IPS-15b (cell line): Measurements from ENCODE around the gene IGSF1.
"Not testable (repeated sequence)": the region's sequence is repeated elsewhere in the genome, so short reads cannot be mapped to it uniquely, and the experiment has no call there.

Experiments used
- H3K27me3 ChIP-seq: one replicate; pipeline ENCODE4 v1.6.1; 2013; ENCODE audit warnings: low read length; ENCODE audit not compliant: control insufficient read depth, insufficient read depth
- H3K36me3 ChIP-seq: one replicate; pipeline ENCODE4 v1.6.1; 2013; ENCODE audit warnings: low read length; ENCODE audit not compliant: control insufficient read depth, insufficient read depth
- H3K4me1 ChIP-seq: one replicate; pipeline ENCODE4 v1.6.1; 2013; ENCODE audit warnings: mild to moderate bottlenecking, low read length; ENCODE audit not compliant: control insufficient read depth, insufficient read depth
- H3K4me3 ChIP-seq: one replicate; pipeline ENCODE4 v1.5.1; 2013; ENCODE audit warnings: low read depth, low read length
- H3K9ac ChIP-seq: one replicate; pipeline ENCODE4 v1.6.1; 2013; ENCODE audit warnings: low read depth, mild to moderate bottlenecking, low read length
- H3K9me3 ChIP-seq: one replicate; pipeline ENCODE4 v1.6.1; 2013; ENCODE audit warnings: mild to moderate bottlenecking, low read length; ENCODE audit not compliant: control insufficient read depth, insufficient read depth

The IGSF1 gene

DNA sequence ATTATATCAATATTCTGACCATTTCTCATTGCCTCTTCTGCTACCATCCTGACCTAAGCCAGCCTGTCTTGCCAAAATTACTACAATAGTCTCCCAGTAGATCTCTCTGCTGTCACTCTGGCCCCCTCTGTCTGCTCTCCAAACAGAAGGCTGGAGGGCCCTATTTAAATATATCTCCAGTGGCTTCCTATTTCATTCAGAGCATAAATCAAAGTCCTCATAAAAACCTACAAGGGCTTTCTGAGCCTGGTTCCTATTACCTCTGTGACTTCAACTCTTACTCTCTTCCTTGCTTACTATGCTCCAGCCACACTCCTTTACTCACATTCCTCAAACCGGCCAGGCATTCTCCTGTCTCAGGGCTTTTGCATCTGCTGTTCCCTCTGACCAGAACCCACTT is 19.0 kb downstream of the IGSF1 start:
- Histone ChIP-seq H3K36me3 (no peaks in the 10 kb centered on the region), H3K27me3 (no peaks in the 10 kb centered on the region), H3K4me1 (peaks cover 14% of the 10 kb centered on the region), H3K4me3 (no peak overlapping the region), H3K9ac (no peak overlapping the region), H3K9me3 (no peaks in the 10 kb centered on the region)

DNA sequence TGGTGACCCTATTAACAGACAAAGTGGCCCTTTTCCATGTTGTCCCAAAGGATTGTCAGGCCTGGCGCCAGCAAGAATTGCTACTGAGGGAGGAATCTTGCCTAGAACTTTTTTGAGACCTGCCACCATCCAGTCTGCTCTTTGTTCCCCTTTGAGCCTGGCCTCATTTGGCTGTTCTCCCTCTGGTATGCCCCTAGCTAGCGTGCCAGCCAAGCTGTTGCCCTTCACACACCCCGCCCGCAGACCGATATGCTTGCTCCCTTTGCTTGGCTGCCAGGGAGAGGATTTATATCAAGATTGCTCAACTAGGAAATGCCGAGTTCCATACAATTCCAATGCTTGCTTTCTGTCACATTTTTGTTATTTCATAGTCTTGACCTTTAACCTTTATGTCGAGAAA is 24.4 kb downstream of the IGSF1 start:
- Histone ChIP-seq H3K9ac (no peak overlapping the region), H3K36me3 (no peaks in the 10 kb centered on the region), H3K9me3 (no peaks in the 10 kb centered on the region), H3K4me1 (peaks cover 11% of the 10 kb centered on the region), H3K4me3 (no peak overlapping the region), H3K27me3 (no peaks in the 10 kb centered on the region)

DNA sequence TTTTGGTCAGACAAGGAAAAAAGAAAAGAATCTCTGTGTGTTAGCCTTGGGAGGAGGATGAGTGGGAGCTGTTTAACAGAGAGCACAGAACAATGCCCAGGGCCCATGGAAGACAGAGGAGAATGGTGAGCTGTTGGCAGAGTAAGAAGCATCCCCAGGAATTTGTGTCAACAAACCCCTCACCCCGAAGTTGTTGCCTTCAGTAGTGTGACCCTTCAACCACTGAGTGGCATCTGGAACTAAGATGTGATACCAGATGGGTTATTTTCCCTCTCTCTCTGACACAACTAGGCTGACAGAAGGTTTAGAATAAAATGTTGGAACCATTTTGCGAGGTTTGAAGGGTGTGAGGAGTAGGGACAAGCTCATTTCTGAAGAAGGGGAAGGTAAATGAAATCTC is 25.1 kb downstream of the IGSF1 start:
- Histone ChIP-seq H3K27me3 (no peaks in the 10 kb centered on the region), H3K9ac (no peak overlapping the region), H3K36me3 (no peaks in the 10 kb centered on the region), H3K4me3 (no peak overlapping the region), H3K4me1 (peaks cover 11% of the 10 kb centered on the region), H3K9me3 (no peaks in the 10 kb centered on the region)

DNA sequence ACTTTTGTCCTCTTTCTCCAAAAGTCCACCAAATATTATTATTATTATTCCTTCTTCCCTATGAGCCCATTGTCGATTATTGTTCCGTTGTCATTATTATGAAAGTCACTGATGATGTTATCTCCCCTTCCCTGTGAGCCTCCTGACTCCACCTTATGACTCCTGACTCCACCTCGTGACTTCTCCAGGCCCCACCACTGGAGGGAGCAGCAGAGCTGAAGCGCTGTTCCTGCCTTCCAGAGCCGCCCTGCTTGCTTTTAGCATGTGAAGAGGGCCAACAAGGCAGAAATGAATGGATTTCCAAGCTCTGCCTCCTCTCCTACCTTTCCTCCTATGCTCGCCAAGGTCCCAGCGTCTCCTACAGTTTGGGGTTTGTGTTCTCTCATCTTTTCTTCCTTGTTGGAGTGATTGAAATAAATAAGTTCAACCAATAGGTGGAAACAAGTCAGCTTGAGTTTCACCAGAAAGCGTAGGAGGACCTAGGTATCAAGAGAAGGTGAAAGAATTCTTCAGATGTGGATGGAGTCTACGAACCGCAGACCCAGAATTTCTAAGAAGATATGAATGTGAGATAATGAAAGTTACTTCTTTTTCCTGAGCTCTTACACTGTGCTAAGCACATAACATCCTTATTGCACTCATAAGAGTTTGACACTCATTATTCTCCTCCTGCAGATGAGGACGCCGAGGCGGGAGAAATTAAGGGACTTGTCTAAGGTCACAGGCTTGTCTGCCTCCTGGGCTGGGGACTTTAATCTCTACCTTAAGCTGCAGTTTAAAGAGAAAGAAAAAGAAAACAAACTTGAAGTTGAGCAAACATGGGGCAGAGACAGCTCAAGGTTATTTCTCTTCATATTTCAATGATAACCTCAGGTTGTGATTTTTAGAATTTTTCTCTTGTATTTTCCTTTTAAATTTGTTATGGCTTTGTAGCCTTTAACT is 26.1 kb downstream of the IGSF1 start:
- Histone ChIP-seq H3K27me3 (no peaks in the 10 kb centered on the region), H3K9ac (no peak overlapping the region), H3K9me3 (no peaks in the 10 kb centered on the region), H3K36me3 (no peaks in the 10 kb centered on the region), H3K4me1 (peaks cover 11% of the 10 kb centered on the region), H3K4me3 (no peak overlapping the region)

DNA sequence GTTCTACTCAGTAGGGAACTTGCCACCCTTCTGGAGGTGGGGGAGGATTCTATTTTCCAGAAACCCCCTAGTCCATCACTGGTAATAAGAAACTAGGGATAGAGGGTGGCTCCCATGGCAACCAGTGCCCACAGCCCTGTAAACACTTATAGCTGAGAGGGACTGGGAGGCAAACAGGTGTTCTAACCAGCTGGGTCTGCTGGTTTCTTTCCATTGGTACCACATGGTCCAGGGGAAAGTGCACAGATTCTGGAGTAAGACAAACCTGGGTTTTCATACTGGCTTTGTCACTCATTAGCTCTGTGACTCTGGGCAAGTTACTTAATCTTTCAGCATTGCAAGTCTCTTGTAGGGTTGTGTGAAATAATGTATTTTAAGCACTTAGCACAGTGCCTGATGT is 26.9 kb downstream of the IGSF1 start:
- Histone ChIP-seq H3K4me3 (no peak overlapping the region), H3K9ac (no peak overlapping the region), H3K4me1 (peaks cover 11% of the 10 kb centered on the region), H3K9me3 (no peaks in the 10 kb centered on the region), H3K36me3 (no peaks in the 10 kb centered on the region), H3K27me3 (no peaks in the 10 kb centered on the region)

DNA sequence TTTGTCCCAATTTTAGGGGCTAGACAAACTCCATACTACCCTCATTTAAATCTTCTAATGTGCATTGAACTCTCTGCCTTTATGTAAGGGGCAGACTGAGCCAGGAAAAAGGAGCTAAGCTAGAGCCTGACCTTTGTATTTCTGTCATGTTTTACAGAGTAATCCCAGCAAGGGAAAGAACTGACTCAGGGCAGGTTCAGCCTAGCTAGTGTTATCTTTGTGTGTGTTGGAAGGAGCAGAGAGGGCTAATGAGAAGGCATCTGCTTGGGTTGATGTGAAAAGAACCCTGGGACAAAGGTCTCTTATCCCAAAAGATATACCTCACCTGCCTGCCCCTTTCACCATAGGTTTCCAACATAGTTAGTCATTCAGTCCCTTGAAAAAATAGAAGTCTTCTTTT is 31.7 kb downstream of the IGSF1 start:
- no peak overlapping the region for H3K4me3 ChIP-seq
- H3K27me3 ChIP-seq: no peaks in the 10 kb centered on the region
- H3K4me1 ChIP-seq: no peaks in the 10 kb centered on the region
- H3K9me3 ChIP-seq: no peaks in the 10 kb centered on the region
- H3K36me3 ChIP-seq: no peaks in the 10 kb centered on the region
- H3K9ac ChIP-seq: no peak overlapping the region

DNA sequence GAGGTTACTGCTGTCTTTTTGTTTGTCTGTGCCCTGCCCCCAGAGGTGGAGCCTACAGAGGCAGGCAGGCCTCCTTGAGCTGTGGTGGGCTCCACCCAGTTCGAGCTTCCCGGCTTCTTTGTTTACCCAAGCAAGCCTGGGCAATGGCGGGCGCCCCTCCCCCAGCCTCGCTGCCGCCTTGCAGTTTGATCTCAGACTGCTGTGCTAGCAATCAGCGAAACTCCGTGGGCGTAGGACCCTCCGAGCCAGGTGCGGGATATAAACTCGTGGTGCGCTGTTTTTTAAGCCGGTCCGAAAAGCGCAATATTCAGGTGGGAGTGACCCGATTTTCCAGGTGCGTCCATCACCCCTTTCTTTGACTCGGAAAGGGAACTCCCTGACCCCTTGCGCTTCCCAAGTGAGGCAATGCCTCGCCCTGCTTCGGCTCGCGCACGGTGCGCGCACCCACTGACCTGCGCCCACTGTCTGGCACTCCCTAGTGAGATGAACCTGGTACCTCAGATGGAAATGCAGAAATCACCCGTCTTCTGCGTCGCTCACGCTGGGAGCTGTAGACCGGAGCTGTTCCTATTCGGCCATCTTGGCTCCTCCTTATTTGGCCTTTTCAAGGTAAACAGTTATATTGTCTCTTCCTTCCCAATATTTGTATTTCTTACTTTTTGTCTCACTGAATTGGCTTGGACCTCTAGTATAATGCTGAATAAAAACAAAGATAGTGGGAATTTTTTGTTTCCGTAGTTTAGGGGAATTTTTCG is 37.9 kb downstream of the IGSF1 start:
- H3K4me1 ChIP-seq: not testable (repeated sequence)

DNA sequence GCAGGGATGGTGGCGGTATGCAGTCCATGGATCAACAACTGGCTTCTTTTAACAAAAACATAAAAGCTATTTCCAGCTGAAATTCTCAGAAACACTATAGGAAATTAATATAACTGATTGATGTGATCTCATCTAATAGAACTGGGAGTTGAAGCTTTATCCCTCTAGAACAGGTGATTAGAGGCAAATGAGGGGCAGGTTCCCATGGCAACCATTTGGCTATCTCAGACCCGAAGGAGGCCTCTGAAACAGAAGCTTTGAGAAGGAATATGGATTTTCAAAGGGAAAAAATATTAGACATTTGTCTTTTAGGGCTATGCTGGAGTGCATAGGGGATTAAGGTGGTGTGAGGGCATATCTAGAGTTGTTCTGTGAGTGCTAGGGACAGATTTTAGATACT is 50.0 kb downstream of the IGSF1 start:
- H3K4me1 ChIP-seq: no peaks in the 10 kb centered on the region
- no peak overlapping the region for H3K4me3 ChIP-seq
- no peaks in the 10 kb centered on the region for H3K27me3 ChIP-seq
- H3K36me3 ChIP-seq: no peaks in the 10 kb centered on the region
- no peaks in the 10 kb centered on the region for H3K9me3 ChIP-seq
- no peak overlapping the region for H3K9ac ChIP-seq

More for the DNA sequence above, 37.9 kb downstream of the IGSF1 start:
- not testable (repeated sequence) for H3K36me3 ChIP-seq, H3K9ac ChIP-seq, H3K27me3 ChIP-seq, H3K9me3 ChIP-seq
- H3K4me3 ChIP-seq: peak overlapping the region; percentile 59

DNA sequence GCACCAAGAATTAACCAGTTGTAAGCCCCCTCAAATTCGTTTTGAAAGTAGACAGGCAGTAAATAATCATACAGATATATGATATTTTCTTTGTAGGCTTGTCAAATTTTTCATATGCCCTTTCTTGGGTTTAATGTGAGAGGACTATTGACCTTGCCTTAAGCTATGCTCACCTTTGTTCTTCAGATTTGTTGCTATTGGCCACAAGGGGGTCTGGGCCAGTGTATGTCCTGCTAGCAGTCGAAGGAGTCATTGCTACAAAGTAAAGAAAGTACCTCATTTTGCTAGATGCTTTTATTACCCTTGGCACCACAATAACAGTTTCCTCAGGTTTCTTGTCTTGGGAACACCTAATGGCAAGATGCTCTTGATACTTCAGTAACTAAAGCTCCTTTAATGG is 51.7 kb downstream of the IGSF1 start:
- H3K36me3 ChIP-seq: no peaks in the 10 kb centered on the region
- H3K9me3 ChIP-seq: no peaks in the 10 kb centered on the region

DNA sequence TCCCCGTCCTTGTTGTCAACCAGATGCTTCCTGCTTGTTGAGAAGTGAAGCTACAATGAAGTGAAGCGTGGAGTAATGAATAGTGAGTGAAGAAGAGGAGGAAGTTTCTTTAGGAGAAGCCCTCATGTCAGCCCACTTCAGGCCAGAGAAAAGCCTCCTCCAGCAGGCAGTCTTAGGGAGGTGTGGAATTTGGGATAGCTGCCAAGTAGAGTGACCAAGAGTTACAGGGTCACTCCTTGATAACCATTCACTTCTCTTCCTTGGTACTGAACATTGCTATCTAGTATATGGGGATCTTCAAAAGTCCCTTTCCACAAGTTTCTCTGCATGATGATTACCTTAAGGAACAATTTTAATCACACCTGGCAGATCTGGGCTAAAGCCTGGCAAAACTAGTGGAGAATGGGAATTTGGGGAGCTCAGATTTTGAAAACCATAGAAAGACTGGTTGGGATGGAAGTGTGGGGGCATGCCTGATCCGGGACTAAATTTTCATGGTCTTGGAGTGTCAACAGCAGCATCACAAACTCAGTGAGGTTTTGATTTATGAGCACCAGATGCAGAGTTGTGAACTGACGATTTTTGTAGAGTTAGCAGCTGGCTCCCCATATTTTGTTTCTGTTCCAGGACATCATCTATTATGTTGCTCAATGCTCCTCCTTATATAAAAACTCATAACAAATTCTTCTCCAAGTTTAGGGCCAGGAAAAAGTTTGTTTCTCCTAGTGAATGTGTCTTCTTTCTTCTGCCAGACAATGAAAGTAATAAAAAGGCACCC is 53.1 kb downstream of the IGSF1 start:
- no peaks in the 10 kb centered on the region for H3K36me3 ChIP-seq
- no peaks in the 10 kb centered on the region for H3K4me1 ChIP-seq
- no peaks in the 10 kb centered on the region for H3K27me3 ChIP-seq
- no peak overlapping the region for H3K9ac ChIP-seq
- H3K4me3 ChIP-seq: no peak overlapping the region
- no peaks in the 10 kb centered on the region for H3K9me3 ChIP-seq

More for the DNA sequence above, 51.7 kb downstream of the IGSF1 start:
- Histone ChIP-seq H3K9ac (no peak overlapping the region), H3K4me1 (no peaks in the 10 kb centered on the region), H3K27me3 (no peaks in the 10 kb centered on the region), H3K4me3 (no peak overlapping the region)

DNA sequence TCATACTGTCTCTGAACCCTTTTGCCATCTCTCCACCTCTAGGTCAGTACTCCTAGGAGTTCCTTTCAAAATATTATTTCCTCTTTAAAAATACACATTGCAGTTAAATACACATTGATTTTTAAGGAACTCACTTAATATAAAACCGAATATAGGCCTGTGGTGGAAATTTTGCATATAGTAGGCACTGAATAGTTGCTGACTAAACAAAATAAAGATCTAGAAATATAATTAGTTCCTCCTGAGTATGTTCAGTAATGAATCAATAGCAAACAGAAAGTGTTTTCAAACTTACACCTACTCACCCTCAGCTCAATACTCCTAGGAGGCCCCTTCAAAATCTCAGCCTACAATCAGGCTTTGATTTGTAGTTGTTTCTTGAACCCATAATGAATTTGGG is 61.5 kb downstream of the IGSF1 start:
- Histone ChIP-seq H3K4me3 (no peak overlapping the region), H3K27me3 (no peaks in the 10 kb centered on the region), H3K9me3 (no peaks in the 10 kb centered on the region), H3K4me1 (peaks cover 3% of the 10 kb centered on the region), H3K9ac (no peak overlapping the region), H3K36me3 (no peaks in the 10 kb centered on the region)
